Keratinocyte (primary cell): ENCODE results near the gene GCA. TPM values are rescaled to one million over a fixed set of nuclear protein-coding genes. Genes with fewer than 3 reads are reported as not detected.

Source experiments
- DNase-seq: peaks from one replicate; pipeline ENCODE4 v3.0.0-alpha.2; 2011; ENCODE audit warnings: low read depth, missing footprints, low spot score
- FAIRE-seq: peaks from 2 replicates; lab custom pipeline; 2011; peaks lifted over from hg19 to GRCh38; lab: Jason Lieb, UNC
- H2AFZ ChIP-seq: 2 replicates; pipeline ENCODE4 v1.6.0; 2012; ENCODE audit warnings: low read length, control low read depth, inconsistent platforms; ENCODE audit not compliant: control insufficient read depth
- H3K27ac ChIP-seq: 2 replicates; pipeline ENCODE4 v1.5.1; 2011; ENCODE audit warnings: low read length; ENCODE audit not compliant: control insufficient read depth, insufficient read depth
- H3K27me3 ChIP-seq: 3 replicates; pipeline ENCODE4 v1.6.0; 2011; ENCODE audit warnings: low read length; ENCODE audit not compliant: control insufficient read depth, insufficient read depth; ENCODE audit errors: extremely low read depth
- H3K36me3 ChIP-seq, 2 experiments: 2 replicates in 1 of 2; 3 replicates in 1 of 2; pipeline ENCODE4 v1.5.1; 2011; ENCODE audit warnings: low read length in 2 of 2, mild to moderate bottlenecking in 1 of 2; ENCODE audit not compliant: control insufficient read depth in 2 of 2, insufficient read depth in 2 of 2; ENCODE audit errors: extremely low read depth in 1 of 2
- H3K4me1 ChIP-seq: 3 replicates; pipeline ENCODE4 v1.5.1; 2011; ENCODE audit warnings: low read length; ENCODE audit not compliant: control insufficient read depth, insufficient read depth; ENCODE audit errors: extremely low read depth
- H3K4me2 ChIP-seq: 3 replicates; pipeline ENCODE4 v1.6.0; 2011; ENCODE audit warnings: low read depth, low read length; ENCODE audit not compliant: control insufficient read depth, insufficient read depth; ENCODE audit errors: extremely low read depth
- H3K4me3 ChIP-seq, 3 experiments: fragments of 200-600 bp in 1 of 3; sonication (generic) in 1 of 3; 2 replicates in 2 of 3; 3 replicates in 1 of 3; pipeline ENCODE4 v1.5.1; 2011 to 2016; ENCODE audit warnings: low read length in 3 of 3, mild to moderate bottlenecking in 3 of 3, control low read depth in 2 of 3, inconsistent platforms in 1 of 3, low read depth in 1 of 3, mixed read lengths in 1 of 3, mixed run types in 1 of 3, moderate library complexity in 1 of 3; ENCODE audit not compliant: control insufficient read depth in 2 of 3, insufficient read depth in 2 of 3; ENCODE audit errors: extremely low read depth in 1 of 3
- H3K79me2 ChIP-seq: 2 replicates; pipeline ENCODE4 v1.6.0; 2012; ENCODE audit warnings: low read length; ENCODE audit not compliant: control insufficient read depth, insufficient read depth
- H3K9ac ChIP-seq: 3 replicates; pipeline ENCODE4 v1.6.0; 2011; ENCODE audit warnings: low read length; ENCODE audit not compliant: control insufficient read depth, insufficient read depth; ENCODE audit errors: extremely low read depth
- H3K9me1 ChIP-seq: 3 replicates; pipeline ENCODE4 v1.6.0; 2011; ENCODE audit warnings: low read length; ENCODE audit not compliant: control insufficient read depth, insufficient read depth; ENCODE audit errors: extremely low read depth
- H3K9me3 ChIP-seq: 2 replicates; pipeline ENCODE4 v1.5.1; 2012; ENCODE audit warnings: low read depth, low read length; ENCODE audit not compliant: control insufficient read depth
- H4K20me1 ChIP-seq: 3 replicates; pipeline ENCODE4 v1.6.0; 2011; ENCODE audit warnings: low read length; ENCODE audit not compliant: control insufficient read depth, insufficient read depth; ENCODE audit errors: extremely low read depth
- CTCF ChIP-seq, 3 experiments: IDR thresholded peaks in 1 of 3; conservative IDR thresholded peaks in 1 of 3; optimal IDR thresholded peaks in 1 of 3; 2 replicates in 2 of 3; 3 replicates in 1 of 3; pipeline versions ENCODE3 to v1.5.1; 2011; ENCODE audit warnings: low read length in 3 of 3, mild to moderate bottlenecking in 3 of 3, moderate library complexity in 2 of 3, control low read depth in 1 of 3, inconsistent platforms in 1 of 3; ENCODE audit not compliant: insufficient read depth in 2 of 3; ENCODE audit errors: extremely low read depth in 1 of 3
- EZH2 ChIP-seq: IDR thresholded peaks from one replicate; pipeline ENCODE4 v1.6.1; 2012; ENCODE audit warnings: inconsistent platforms, mild to moderate bottlenecking, low read length, moderate library complexity
- dilution Hi-C: fragments of 300-500 bp; cut with MboI; formaldehyde crosslinking; loops from one replicate; pipeline ENCODE4 v1.7.0; 2020; ENCODE audit warnings: low sequenced_read_pairs; ENCODE audit not compliant: extremely low pct_ligation_motif_present
- polyA plus RNA-seq, 5 experiments: library from polyadenylated mRNA; depleted of rRNA in 3 of 5; stranded (reverse) in 3 of 5; stranded (forward) in 1 of 5; unstranded in 1 of 5; fragments of >200 nt; gene quantifications; 1 replicate in 1 of 5; 2 replicates in 3 of 5; 3 replicates in 1 of 5; pipeline versions ENCODE4 v1.2.1 to v1.2.3, GENCODE V29; 2011 to 2012; ENCODE audit warnings: missing spikeins in 2 of 5, low read depth in 1 of 5, low replicate concordance in 1 of 5

GCA gene
- polyA plus RNA-seq, 1 donor (not counting 4 experiments of a cell fraction or from before 2014, with no cell fraction given), result 10.0 TPM

- no peaks in the 10 kb centered on the region for H3K36me3 ChIP-seq
- no peak for DNase-seq
- H4K20me1 ChIP-seq, result no peaks in the 10 kb centered on the region
- no peaks in the 10 kb centered on the region for H3K4me1 ChIP-seq
- no peaks in the 10 kb centered on the region for H3K9me3 ChIP-seq
- no peak overlapping the region for H2AFZ ChIP-seq
- no peaks in the 10 kb centered on the region for H3K9me1 ChIP-seq
- H3K4me2 ChIP-seq, result no peak overlapping the region
- dilution Hi-C loops, result no loop called here
- H3K9ac ChIP-seq, result no peak overlapping the region
- H3K79me2 ChIP-seq, result no peaks in the 10 kb centered on the region
- no peak overlapping the region for H3K4me3 ChIP-seq
- FAIRE-seq, result no peak
- TF ChIP-seq EZH2, result no peak
- TF ChIP-seq CTCF (optimal IDR thresholded peaks at IDR 0.05 in 1 of 3, IDR thresholded peaks at IDR 0.05 in 1 of 3, conservative IDR thresholded peaks at IDR 0.05 in 1 of 3; ENCODE audit: extremely low read depth in 1 of 3, insufficient read depth in 2 of 3, low read length in 3 of 3), result no peak
- no peak overlapping the region for H3K27ac ChIP-seq
- no peaks in the 10 kb centered on the region for H3K27me3 ChIP-seq
These were observed 13.1 kb upstream of the GCA start for GRCh38 chr2:162330881-162331280.

DNA sequence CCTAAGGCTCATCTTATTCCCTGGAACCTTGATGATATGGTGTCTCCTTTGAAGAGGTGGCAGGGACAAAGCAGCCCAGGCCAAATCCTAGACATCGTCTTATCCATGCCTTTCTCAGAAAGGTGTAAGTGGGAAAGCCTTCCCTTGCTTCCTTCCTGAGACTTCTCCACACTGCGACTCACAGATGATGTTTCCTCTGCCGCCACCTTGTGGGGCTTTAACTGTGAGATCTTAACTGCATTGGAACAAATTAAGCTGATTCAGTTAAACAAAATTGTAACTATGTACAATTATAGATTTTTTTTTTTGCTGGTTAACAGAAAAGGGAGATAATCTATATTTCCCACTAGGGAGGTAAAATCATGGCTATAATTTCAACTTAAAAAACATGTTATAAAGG lies 10.0 kb upstream of the GCA start:
- Histone ChIP-seq H3K4me3 (no peak overlapping the region), H3K27me3 (no peaks in the 10 kb centered on the region), H3K79me2 (no peaks in the 10 kb centered on the region), H3K36me3 (no peaks in the 10 kb centered on the region), H3K4me2 (no peak overlapping the region), H3K9ac (no peak overlapping the region), H3K9me1 (no peaks in the 10 kb centered on the region), H4K20me1 (no peaks in the 10 kb centered on the region), H3K4me1 (no peaks in the 10 kb centered on the region), H3K9me3 (no peaks in the 10 kb centered on the region), H3K27ac (no peak overlapping the region), H2AFZ (peak overlapping the region; percentile 51)
- TF ChIP-seq EZH2 (no peak), CTCF (optimal IDR thresholded peaks at IDR 0.05 in 1 of 3, IDR thresholded peaks at IDR 0.05 in 1 of 3, conservative IDR thresholded peaks at IDR 0.05 in 1 of 3; ENCODE audit: extremely low read depth in 1 of 3, insufficient read depth in 2 of 3, low read length in 3 of 3) (peak; percentile 58 to 62 (median 60))
- DNase-seq (no peak), FAIRE-seq (peak; percentile 60)
- dilution Hi-C loops, result no loop called here
